ENCODE results near the gene CDC26. TPM values are rescaled to one million over a fixed set of nuclear protein-coding genes. Genes with fewer than 3 reads are reported as not detected.
A peak's percentile ranks its signal among the peaks of the same experiment; 100 is the strongest.

The CDC26 gene
- total and polyA plus RNA-seq, 2 experiments from 2014 or later: 39.8 to 77.2 TPM

- Histone ChIP-seq H4K20me1 (ENCODE audit: insufficient read depth, poor library complexity, severe bottlenecking) (peaks cover 3% of the 10 kb centered on the region), H3K9me3 (ENCODE audit: low read depth) (no peaks in the 10 kb centered on the region), H3K4me3 (peak overlapping the region; percentile 65), H3K79me2 (peaks cover 80% of the 10 kb centered on the region), H3K4me2 (peak overlapping the region; percentile 90), H3K9me2 (replicated peaks; ENCODE audit: insufficient read depth) (no peaks in the 10 kb centered on the region), H3K4me1 (ENCODE audit: insufficient read depth) (peaks cover 19% of the 10 kb centered on the region), H3K36me3 (replicated peaks; ENCODE audit: insufficient read depth, low read depth) (no peaks in the 10 kb centered on the region), H3K27ac (peak overlapping the region; percentile 84), H3K27me3 (no peaks in the 10 kb centered on the region), H2AFZ (peak overlapping the region; percentile 60)
- 11% methylated on average over 20 of the region's 20 CpGs for WGBS (ENCODE audit: low lambda C conversion rate, missing lambda C conversion rate)
- no peak for DNase-seq (ENCODE audit: low spot score)
- TF ChIP-seq EZH2 (IDR thresholded peaks at IDR 0.05; ENCODE audit: borderline replicate concordance): no peak
- TF ChIP-seq, protein P1, sequence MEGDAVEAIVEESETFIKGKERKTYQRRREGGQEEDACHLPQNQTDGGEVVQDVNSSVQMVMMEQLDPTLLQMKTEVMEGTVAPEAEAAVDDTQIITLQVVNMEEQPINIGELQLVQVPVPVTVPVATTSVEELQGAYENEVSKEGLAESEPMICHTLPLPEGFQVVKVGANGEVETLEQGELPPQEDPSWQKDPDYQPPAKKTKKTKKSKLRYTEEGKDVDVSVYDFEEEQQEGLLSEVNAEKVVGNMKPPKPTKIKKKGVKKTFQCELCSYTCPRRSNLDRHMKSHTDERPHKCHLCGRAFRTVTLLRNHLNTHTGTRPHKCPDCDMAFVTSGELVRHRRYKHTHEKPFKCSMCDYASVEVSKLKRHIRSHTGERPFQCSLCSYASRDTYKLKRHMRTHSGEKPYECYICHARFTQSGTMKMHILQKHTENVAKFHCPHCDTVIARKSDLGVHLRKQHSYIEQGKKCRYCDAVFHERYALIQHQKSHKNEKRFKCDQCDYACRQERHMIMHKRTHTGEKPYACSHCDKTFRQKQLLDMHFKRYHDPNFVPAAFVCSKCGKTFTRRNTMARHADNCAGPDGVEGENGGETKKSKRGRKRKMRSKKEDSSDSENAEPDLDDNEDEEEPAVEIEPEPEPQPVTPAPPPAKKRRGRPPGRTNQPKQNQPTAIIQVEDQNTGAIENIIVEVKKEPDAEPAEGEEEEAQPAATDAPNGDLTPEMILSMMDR (IDR thresholded peaks at IDR 0.05; ENCODE audit: poor library complexity): no peak
- TF ChIP-seq EZH2phosphoT487 (IDR thresholded peaks at IDR 0.05; ENCODE audit: low read depth, severe bottlenecking, unreplicated experiment): no peak
These were observed 53.4 kb downstream of the CDC26 start for GRCh38 chr9:113221800-113222481.

DNA sequence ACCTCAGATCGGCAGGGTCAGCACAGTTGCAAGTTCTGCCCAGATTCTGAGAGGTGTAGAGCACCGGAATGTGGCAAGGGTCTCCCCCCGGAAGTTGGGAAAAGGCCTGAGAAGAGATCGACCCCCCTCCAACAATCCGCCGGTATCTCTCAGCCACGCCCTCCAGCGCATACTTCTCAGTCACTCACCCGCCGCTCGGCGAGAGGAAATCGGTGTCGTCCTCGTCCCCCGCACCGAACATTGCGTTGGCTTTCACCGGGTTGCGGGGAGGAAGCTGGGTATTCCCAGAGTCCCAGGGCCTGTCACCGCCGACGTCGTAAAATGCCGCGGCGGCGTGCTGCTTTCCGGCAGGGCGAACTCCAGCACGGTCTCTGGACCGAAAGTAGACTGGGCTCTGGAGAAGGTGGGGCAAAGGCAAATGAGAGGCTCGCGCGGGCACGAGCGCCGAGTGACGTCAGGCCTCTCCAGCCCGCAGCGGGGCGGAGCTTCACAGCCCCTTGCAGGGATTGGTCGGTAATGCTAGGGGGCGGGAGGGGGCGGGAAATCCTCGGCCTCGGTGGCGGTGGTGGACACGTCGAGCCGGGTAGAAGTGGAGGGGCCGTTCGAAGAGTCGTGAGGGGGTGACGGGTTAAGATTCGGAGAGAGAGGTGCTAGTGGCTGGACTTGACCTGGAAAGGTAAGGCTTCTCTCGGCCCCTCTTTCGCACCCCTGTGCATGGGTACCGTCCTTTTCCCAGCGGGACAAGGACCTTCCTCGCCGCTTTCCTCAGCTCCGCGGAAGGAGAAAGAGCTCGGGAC lies 54.2 kb downstream of the CDC26 start, which contains the start of the genes FKBP15 and SLC31A1:
TSS of gene FKBP15 (minus strand) at position 275 of the 797 bp plus-strand sequence. CDS start at position 241, 34 bp downstream.
TSS of gene SLC31A1 (plus strand) at position 542 of the 797 bp plus-strand sequence. CDS start 34,605 bp downstream, outside the sequence.
- Histone ChIP-seq H4K20me1 (ENCODE audit: insufficient read depth, poor library complexity, severe bottlenecking) (peaks cover 3% of the 10 kb centered on the region), H3K4me1 (ENCODE audit: insufficient read depth) (peaks cover 19% of the 10 kb centered on the region), H3K4me2 (peak within 1 kb of the TSS; percentile 91), H3K4me3 (peak within 1 kb of the TSS; percentile 65), H3K36me3 (replicated peaks; ENCODE audit: insufficient read depth, low read depth) (no peaks in the 10 kb centered on the region), H3K27ac (peak within 1 kb of the TSS; percentile 84), H3K9me3 (ENCODE audit: low read depth) (no peaks in the 10 kb centered on the region), H3K9me2 (replicated peaks; ENCODE audit: insufficient read depth) (no peaks in the 10 kb centered on the region), H2AFZ (peak within 1 kb of the TSS; percentile 68), H3K79me2 (peaks cover 81% of the 10 kb centered on the region), H3K27me3 (no peaks in the 10 kb centered on the region)
- peak; percentile 99 for DNase-seq (ENCODE audit: low spot score)
- WGBS (ENCODE audit: low lambda C conversion rate, missing lambda C conversion rate): 1% methylated on average over 37 of the region's 65 CpGs
- TF ChIP-seq EZH2phosphoT487 (IDR thresholded peaks at IDR 0.05; ENCODE audit: low read depth, severe bottlenecking, unreplicated experiment): no peak
- TF ChIP-seq, protein P1 (IDR thresholded peaks at IDR 0.05; ENCODE audit: poor library complexity): no peak

GRCh38 chr9:113220467-113221002 lies 54.8 kb downstream of the CDC26 start:
- TF ChIP-seq EZH2 (IDR thresholded peaks at IDR 0.05; ENCODE audit: borderline replicate concordance): no peak
- TF ChIP-seq EZH2phosphoT487 (IDR thresholded peaks at IDR 0.05; ENCODE audit: low read depth, severe bottlenecking, unreplicated experiment): no peak
- TF ChIP-seq, protein P1 (IDR thresholded peaks at IDR 0.05; ENCODE audit: poor library complexity): no peak
- Histone ChIP-seq H3K4me3 (peak overlapping the region; percentile 56), H4K20me1 (ENCODE audit: insufficient read depth, poor library complexity, severe bottlenecking) (peaks cover 3% of the 10 kb centered on the region)

More at GRCh38 chr9:113220467-113221002, 54.8 kb downstream of the CDC26 start:
- Histone ChIP-seq H3K36me3 (replicated peaks; ENCODE audit: insufficient read depth, low read depth) (no peaks in the 10 kb centered on the region), H3K4me2 (peak overlapping the region; percentile 91), H3K27ac (peak overlapping the region; percentile 84), H3K4me1 (ENCODE audit: insufficient read depth) (peaks cover 19% of the 10 kb centered on the region), H3K27me3 (no peaks in the 10 kb centered on the region), H2AFZ (peak overlapping the region; percentile 68), H3K9me2 (replicated peaks; ENCODE audit: insufficient read depth) (no peaks in the 10 kb centered on the region), H3K79me2 (peaks cover 80% of the 10 kb centered on the region), H3K9me3 (ENCODE audit: low read depth) (no peaks in the 10 kb centered on the region)
- DNase-seq (ENCODE audit: low spot score): no peak
- WGBS (ENCODE audit: low lambda C conversion rate, missing lambda C conversion rate): 17% methylated on average over 11 of the region's 11 CpGs

Data from hepatocyte (in vitro differentiated cells).